Neural progenitor cell (in vitro differentiated cells): ENCODE data around the gene MPPED1.

Source experiments
- CTCF ChIP-seq: fragments of 200-600 bp; sonication (generic); IDR thresholded peaks from 2 replicates; pipeline ENCODE4 v1.5.1; 2017; ENCODE audit warnings: antibody characterized with exemption, mild to moderate bottlenecking
- EZH2 ChIP-seq: fragments of 200-600 bp; sonication (generic); IDR thresholded peaks from 2 replicates; pipeline ENCODE4 v1.6.1; 2017; ENCODE audit warnings: antibody characterized with exemption, mild to moderate bottlenecking, moderate library complexity
- EZH2phosphoT487 ChIP-seq: fragments of 200-600 bp; sonication (generic); IDR thresholded peaks from 2 replicates; pipeline ENCODE4 v1.6.1; 2017; ENCODE audit warnings: antibody characterized with exemption

GRCh38 chr22:43511276-43511910, 99.6 kb downstream of the MPPED1 start:
- TF ChIP-seq CTCF (no peak), EZH2 (no peak), EZH2phosphoT487 (no peak)
